Ishikawa (cell line): ENCODE results near the gene UFSP1.

Experiments
- CEBPB ChIP-seq: IDR thresholded peaks from 2 replicates; pipeline ENCODE4 v1.6.1; 2012
- CREB1 ChIP-seq: IDR thresholded peaks from 2 replicates; pipeline ENCODE4 v1.6.1; 2012; ENCODE audit warnings: low read depth
- EGR1 ChIP-seq: IDR thresholded peaks from 2 replicates; pipeline ENCODE4 v1.6.1; 2012
- EP300 ChIP-seq: IDR thresholded peaks from 2 replicates; pipeline ENCODE4 v1.6.1; 2012; ENCODE audit warnings: borderline replicate concordance
- FOXM1 ChIP-seq: IDR thresholded peaks from 2 replicates; pipeline ENCODE4 v1.6.1; 2012; ENCODE audit warnings: low read depth, borderline replicate concordance
- MAX ChIP-seq: IDR thresholded peaks from 2 replicates; pipeline ENCODE4 v1.6.1; 2012
- NFIC ChIP-seq: IDR thresholded peaks from 2 replicates; pipeline ENCODE4 v1.6.1; 2012
- RAD21 ChIP-seq: IDR thresholded peaks from 2 replicates; pipeline ENCODE4 v1.6.1; 2012; ENCODE audit warnings: low read depth
- REST ChIP-seq: IDR thresholded peaks from 2 replicates; pipeline ENCODE4 v1.6.1; 2012; ENCODE audit warnings: low read depth, mild to moderate bottlenecking
- TAF1 ChIP-seq: IDR thresholded peaks from 2 replicates; pipeline ENCODE4 v1.6.1; 2012; ENCODE audit warnings: low read depth, mild to moderate bottlenecking
- TCF12 ChIP-seq: IDR thresholded peaks from 2 replicates; pipeline ENCODE4 v1.6.1; 2012; ENCODE audit warnings: low read depth
- TEAD4 ChIP-seq: IDR thresholded peaks from 2 replicates; pipeline ENCODE4 v1.6.1; 2012
- YY1 ChIP-seq: IDR thresholded peaks from 2 replicates; pipeline ENCODE4 v1.6.1; 2012; ENCODE audit warnings: low read depth
- ZBTB7A ChIP-seq: IDR thresholded peaks from 2 replicates; pipeline ENCODE4 v1.6.1; 2012; ENCODE audit warnings: low read depth
- TF ChIP-seq, protein P1 (sequence below): IDR thresholded peaks from 2 replicates; pipeline ENCODE4 v1.6.1; 2012

UFSP1 gene

DNA sequence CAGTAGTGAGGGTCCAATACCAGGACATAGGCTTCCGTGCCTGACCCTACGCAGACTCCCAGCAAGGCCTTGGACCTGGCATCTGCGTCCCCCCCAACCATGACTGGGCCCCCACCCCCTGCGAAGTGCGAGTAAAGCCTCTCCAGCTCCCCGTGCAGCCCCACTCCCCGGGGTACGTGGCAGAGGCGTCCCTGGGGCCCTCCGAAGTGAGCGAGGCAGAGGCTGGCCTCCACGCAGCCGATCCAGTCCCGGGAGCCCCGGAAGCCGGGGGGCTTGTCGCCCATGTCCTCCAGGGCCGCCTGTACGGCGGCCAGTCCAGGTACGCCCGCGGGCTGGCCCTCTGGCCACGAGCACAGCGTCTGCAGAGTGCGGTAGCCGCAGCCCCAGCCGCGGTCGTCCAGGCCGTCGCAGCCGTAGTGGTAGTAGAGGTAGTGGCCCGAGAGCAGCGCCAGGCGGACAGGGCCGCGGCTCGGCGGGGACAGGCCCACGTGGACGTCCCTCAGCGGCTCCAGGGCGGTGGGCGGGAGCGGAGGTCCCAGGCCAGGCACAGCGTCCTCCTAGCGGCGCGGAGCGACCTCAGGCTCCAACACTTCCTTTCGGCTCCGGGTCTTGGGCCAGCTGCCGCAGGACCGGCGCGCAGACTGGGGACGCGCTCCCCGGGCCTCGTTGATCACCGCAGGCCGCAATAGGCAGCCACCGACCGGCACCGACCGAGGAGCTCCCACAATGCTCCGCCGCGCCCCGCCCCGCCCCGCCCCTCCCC, at the start of gene UFSP1:
TSS of gene UFSP1 (minus strand) at position 728 of the 763 bp plus-strand sequence. CDS start at position 284, 444 bp downstream.
- TF ChIP-seq EGR1, result no peak
- no peak for TF ChIP-seq TAF1
- no peak for TF ChIP-seq RAD21
- no peak for TF ChIP-seq TEAD4
- TF ChIP-seq CEBPB, result no peak
- no peak; the same call in 1 of the 2 replicates for TF ChIP-seq ZBTB7A
- TF ChIP-seq YY1, result peak; percentile 33; the same call in 1 of the 2 replicates
- no peak; the same call in 1 of the 2 replicates for TF ChIP-seq TCF12
- TF ChIP-seq, protein P1, sequence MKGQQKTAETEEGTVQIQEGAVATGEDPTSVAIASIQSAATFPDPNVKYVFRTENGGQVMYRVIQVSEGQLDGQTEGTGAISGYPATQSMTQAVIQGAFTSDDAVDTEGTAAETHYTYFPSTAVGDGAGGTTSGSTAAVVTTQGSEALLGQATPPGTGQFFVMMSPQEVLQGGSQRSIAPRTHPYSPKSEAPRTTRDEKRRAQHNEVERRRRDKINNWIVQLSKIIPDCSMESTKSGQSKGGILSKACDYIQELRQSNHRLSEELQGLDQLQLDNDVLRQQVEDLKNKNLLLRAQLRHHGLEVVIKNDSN, result peak; percentile 52
- no peak for TF ChIP-seq FOXM1
- TF ChIP-seq CREB1, result no peak
- TF ChIP-seq MAX, result peak; percentile 96
- TF ChIP-seq REST, result 0 out of 2 replicates have a peak, but pooled peaks have one; percentile 1
- TF ChIP-seq NFIC, result no peak
- no peak for TF ChIP-seq EP300

GRCh38 chr7:100933734-100934133, 44.2 kb upstream of the UFSP1 start:
- TF ChIP-seq, protein P1, result no peak
- no peak for TF ChIP-seq CREB1
- TF ChIP-seq RAD21, result no peak
- TF ChIP-seq FOXM1, result no peak
- no peak for TF ChIP-seq EGR1
- TF ChIP-seq NFIC, result no peak
- TF ChIP-seq ZBTB7A, result no peak
- TF ChIP-seq TCF12, result no peak
- no peak for TF ChIP-seq EP300
- TF ChIP-seq TAF1, result no peak
- no peak for TF ChIP-seq REST
- no peak for TF ChIP-seq YY1
- no peak for TF ChIP-seq MAX
- TF ChIP-seq CEBPB, result no peak
- no peak for TF ChIP-seq TEAD4

GRCh38 chr7:100929808-100930174, 40.3 kb upstream of the UFSP1 start:
- TF ChIP-seq, protein P1, result no peak
- TF ChIP-seq TCF12 (no peak), REST (no peak), YY1 (no peak), ZBTB7A (no peak)

GRCh38 chr7:100921039-100921438, 31.5 kb upstream of the UFSP1 start:
- no peak for TF ChIP-seq TEAD4
